DMS53 treated with DMSO at 0.1 percent for 48 hours (cell line): ENCODE measurements around the gene SHF.
A peak's percentile ranks its signal among the peaks of the same experiment; 100 is the strongest.

ENCODE experiments used
- DNase-seq: peaks from one replicate; lab custom pipeline; 2025; ENCODE audit not compliant: unreplicated experiment; lab: John Stamatoyannopoulos, UW

Gene SHF

DNA sequence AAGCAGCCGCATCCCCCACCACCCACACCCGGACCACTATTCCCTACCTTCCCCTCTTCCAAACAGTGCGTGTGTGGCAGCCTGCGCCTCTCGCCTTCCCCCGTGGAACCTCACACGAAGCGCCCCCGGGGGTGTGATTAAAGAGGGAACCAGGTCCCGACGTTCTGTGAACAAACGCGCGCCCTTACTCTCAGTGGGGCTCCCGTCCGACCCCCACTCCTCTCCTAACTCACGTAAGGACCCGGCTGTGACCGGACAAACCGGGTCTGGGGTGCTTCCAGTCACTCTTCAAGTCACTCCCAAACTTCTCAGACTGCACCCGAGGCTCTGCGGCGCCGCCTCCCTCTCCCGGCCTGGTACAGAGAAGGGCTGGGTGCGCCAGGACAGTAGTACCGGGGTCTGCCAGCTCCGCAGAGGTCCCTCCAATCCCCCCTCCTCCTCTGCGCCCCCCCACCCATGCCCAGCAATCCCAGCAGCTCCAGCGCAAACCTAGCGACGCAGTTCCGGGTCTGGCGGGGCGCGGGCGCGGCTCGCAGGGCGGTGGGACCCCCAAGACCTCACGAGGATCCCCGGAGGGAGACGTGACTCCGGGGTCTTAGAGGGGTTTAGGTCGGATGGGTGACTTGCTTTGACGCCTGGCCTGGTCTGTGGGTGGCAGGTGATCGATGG is 58.7 kb downstream of the SHF start:
- DNase-seq, result no peak

GRCh38 chr15:45126535-45127158 is 61.1 kb downstream of the SHF start:
- peak; percentile 26 for DNase-seq

DNA sequence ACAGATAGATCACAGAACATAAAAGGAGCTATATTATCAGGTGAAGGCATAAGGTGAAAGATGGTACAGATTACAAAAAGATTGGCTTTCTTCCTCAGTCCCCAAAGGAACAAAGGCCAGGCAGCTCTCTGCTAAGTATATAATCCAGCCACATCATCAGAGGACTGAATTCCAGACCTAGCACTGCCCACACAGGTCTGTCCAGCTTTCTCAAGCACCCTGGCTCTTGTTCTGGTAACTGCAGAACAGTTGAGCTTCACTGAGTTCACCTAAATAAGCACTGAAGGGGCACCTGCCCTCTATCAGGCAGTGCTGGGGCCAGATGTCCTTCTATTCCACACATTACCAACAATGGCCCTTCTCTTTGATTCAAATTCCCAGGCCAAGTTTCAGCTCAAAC is 64.4 kb downstream of the SHF start:
- peak; percentile 5 for DNase-seq

GRCh38 chr15:45122719-45123118 is 65.0 kb downstream of the SHF start:
- DNase-seq, result no peak

DNA sequence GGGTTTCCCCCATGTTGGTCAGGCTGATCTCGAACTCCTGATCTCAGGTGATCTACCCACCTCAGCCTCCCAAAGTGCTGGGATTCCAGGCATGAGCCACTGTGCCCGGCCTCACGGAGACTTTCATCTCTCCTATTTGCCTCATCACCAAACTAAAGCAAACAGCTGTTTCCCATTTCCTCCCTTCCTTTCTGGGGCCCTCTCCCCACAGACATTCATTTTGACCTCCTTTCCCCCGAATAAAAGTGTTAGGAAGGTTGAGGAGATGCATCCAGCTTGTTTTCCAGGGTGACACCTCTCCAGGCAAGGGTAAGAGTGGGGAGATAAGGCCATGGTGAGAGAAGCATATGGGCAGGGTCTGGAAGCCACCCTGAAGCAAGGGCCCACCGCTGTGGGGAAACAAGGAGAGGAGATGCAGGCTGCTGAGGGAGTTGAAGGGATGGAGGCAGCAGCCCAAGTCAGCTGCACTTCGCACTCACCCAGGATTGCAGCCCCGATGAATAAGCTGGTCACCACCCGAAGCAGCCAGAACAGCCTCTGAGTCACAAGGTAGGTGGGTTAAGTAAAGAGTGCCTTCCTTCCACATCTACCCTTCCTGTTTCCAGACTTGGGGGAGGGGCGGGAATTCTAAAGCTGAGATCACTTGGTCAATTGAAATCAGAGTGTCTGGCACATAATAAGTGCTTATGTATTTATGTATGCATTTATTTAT is 65.9 kb downstream of the SHF start:
- DNase-seq, result no peak

GRCh38 chr15:45121020-45121419 is 66.7 kb downstream of the SHF start:
- DNase-seq, result no peak

DNA sequence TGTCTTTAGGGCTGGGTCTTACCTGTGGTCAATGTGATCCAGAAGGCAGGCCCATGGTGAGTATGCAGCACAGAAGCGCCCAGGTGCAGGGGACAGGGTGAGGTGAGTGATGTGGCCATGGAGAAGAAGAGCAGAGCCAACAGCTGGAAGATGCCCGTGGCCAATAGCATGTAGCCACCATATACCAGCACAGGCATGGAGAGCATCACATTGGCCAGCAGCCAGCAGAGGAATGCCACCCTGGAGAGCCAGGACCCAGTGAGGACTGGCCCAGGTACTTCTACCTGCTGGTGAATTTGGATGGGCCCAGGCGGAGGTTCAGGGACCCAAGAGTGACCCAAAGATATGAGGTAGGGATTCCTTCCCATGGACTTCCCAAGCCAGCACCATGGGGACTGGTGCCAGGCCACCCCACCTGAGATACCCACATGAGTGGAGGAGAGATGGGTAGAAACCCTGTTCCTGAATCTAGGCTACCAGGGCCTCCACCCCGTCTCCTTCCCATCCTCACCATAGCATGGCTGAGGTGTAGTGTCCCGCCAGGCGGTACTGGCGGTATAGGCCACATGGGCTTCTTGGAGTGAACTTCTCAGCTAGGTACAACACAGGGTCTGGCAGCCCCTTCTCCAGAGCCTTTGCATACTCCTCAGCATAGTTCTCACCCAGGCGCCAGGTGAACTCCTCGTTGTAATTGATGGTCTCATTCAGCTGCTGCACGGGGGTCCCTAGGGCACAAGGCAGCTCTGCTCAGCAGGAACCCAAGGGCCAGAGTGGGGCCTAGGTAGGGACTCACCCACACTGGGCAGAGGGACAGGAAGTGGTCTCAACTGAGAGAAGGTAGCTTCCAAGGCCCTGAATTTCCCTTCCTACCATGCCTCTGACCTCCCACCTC is 67.4 kb downstream of the SHF start:
- DNase-seq, result no peak

GRCh38 chr15:45118996-45119395 is 68.8 kb downstream of the SHF start:
- DNase-seq, result no peak

DNA sequence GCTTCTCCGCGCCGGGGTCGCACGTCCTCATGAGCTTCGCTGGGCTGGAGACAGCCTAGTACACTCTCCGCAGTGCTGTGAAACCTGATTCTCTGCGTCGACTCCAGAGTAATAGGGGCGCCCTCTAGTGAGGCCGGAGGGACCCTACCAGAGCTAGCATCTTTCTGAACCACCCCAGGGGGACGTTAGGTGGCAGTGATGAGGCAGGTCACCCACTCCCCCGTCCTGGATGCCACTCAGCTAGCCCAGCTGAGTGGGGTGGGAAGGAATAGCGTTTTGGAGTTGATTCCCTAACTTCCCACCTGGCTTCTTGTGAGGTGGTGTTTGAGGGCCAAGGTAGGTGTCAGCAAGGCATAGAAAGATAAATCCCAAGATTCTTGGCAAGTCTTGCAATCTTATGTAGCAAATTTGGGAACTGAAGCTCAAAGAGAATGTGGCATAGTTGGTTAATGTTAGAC is 69.6 kb downstream of the SHF start:
- DNase-seq, result peak; percentile 70

DNA sequence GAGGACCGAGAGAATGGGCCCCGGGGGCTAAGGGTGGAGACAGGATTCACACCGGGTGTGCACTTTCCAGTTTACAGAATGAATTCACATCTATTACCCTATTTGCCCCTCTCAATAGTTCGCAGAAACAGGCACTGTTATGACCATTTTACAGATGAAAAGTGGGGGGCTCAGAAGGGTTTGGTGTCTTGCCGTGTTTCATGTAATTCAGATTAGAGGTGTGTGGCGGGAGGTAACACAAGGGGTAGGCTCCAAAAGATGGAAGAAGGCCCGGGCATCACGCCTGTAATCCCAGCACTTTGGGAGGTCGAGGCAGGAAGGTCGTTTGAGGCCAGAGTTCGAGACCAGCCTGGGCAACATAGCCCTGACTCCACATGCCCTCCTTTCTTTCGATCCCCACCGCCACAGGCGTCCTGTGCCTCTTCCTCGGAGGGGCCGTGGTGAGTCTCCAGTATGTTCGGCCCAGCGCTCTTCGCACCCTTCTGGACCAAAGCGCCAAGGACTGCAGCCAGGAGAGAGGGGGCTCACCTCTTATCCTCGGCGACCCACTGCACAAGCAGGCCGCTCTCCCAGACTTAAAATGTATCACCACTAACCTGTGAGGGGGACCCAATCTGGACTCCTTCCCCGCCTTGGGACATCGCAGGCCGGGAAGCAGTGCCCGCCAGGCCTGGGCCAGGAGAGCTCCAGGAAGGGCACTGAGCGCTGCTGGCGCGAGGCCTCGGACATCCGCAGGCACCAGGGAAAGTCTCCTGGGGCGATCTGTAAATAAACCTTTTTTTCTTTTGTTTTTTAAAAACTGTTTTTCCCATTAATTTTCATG is 70.2 kb downstream of the SHF start:
- DNase-seq, result no peak
